ENCODE data around the gene OR5K4.

- TF ChIP-seq CTCF (IDR thresholded peaks at IDR 0.05; ENCODE audit: borderline replicate concordance, extremely low read depth, low read length, poor library complexity, severe bottlenecking) (no peak), EZH2 (IDR thresholded peaks at IDR 0.05; ENCODE audit: borderline replicate concordance, low read depth, low read length, severe bottlenecking) (no peak)
These were observed 5.6 kb downstream of the OR5K4 start for GRCh38 chr3:98359250-98359649.
